H1 (cell line): ENCODE measurements around the gene RGMB. TPM values are rescaled to one million over a fixed set of nuclear protein-coding genes. Genes with fewer than 3 reads are reported as not detected.

Source experiments
- ATF3 ChIP-seq: IDR thresholded peaks from 2 replicates; pipeline ENCODE4 v1.6.1; 2011; ENCODE audit warnings: low read depth, mild to moderate bottlenecking, low read length; ENCODE audit not compliant: insufficient read depth
- BACH1 ChIP-seq: IDR thresholded peaks from 2 replicates; pipeline ENCODE4 v1.6.1; 2012; ENCODE audit warnings: low read length, improper control_type of control experiment
- BCL11A ChIP-seq, 2 experiments: IDR thresholded peaks; one replicate each; pipeline ENCODE4 v1.6.1; 2011; ENCODE audit warnings: low read depth in 2 of 2, low read length in 2 of 2, mild to moderate bottlenecking in 2 of 2
- CEBPB ChIP-seq: IDR thresholded peaks from 2 replicates; pipeline ENCODE4 v1.6.1; 2012; ENCODE audit warnings: low read depth, low read length
- GABPA ChIP-seq: IDR thresholded peaks from 2 replicates; pipeline ENCODE4 v1.6.1; 2011; ENCODE audit warnings: mild to moderate bottlenecking, low read length, moderate library complexity, borderline replicate concordance; ENCODE audit not compliant: insufficient read depth
- HDAC2 ChIP-seq, 2 experiments: fragments of 300-600 bp in 1 of 2; sonication (generic) in 1 of 2; IDR thresholded peaks; 2 replicates each; pipeline ENCODE4 v1.6.1; 2011 to 2012; ENCODE audit warnings: low read depth in 2 of 2, low read length in 2 of 2, mild to moderate bottlenecking in 2 of 2, moderate library complexity in 2 of 2, borderline replicate concordance in 1 of 2, inconsistent platforms in 1 of 2
- JUND ChIP-seq: IDR thresholded peaks from 2 replicates; pipeline ENCODE4 v1.6.1; 2011; ENCODE audit warnings: mild to moderate bottlenecking, improper control_type of control experiment, low read length
- KDM5A ChIP-seq: fragments of 200-600 bp; IDR thresholded peaks from 2 replicates; pipeline ENCODE4 v1.7.1; 2012; ENCODE audit warnings: mild to moderate bottlenecking, low read length, inconsistent platforms, mixed read lengths
- NRF1 ChIP-seq: IDR thresholded peaks from 2 replicates; pipeline ENCODE4 v1.6.1; 2011; ENCODE audit warnings: mild to moderate bottlenecking, low read depth, low read length, improper control_type of control experiment
- RNF2 ChIP-seq: fragments of 200-900, 300-1000 bp; sonication (generic); IDR thresholded peaks from 2 replicates; pipeline ENCODE4 v1.7.1; 2016; ENCODE audit warnings: borderline replicate concordance, low read depth, mild to moderate bottlenecking, antibody characterized with exemption, low read length; ENCODE audit not compliant: poor library complexity, severe bottlenecking; ENCODE audit errors: missing control alignments
- RXRA ChIP-seq: IDR thresholded peaks from 2 replicates; pipeline ENCODE4 v1.6.1; 2011; ENCODE audit warnings: low read depth, mild to moderate bottlenecking, low read length, moderate library complexity; ENCODE audit not compliant: insufficient read depth
- SIX5 ChIP-seq: IDR thresholded peaks from 2 replicates; pipeline ENCODE4 v1.6.1; 2011; ENCODE audit warnings: mild to moderate bottlenecking, low read depth, low read length
- SRF ChIP-seq: IDR thresholded peaks from 2 replicates; pipeline ENCODE4 v1.6.1; 2011; ENCODE audit warnings: mild to moderate bottlenecking, low read depth, low read length, moderate library complexity
- TAF7 ChIP-seq: optimal IDR thresholded peaks from 2 replicates; pipeline ENCODE3; 2011; ENCODE audit warnings: low read depth, mild to moderate bottlenecking, inconsistent platforms, low read length, moderate library complexity, borderline replicate concordance
- TBP ChIP-seq: IDR thresholded peaks from 2 replicates; pipeline ENCODE4 v1.6.1; 2011; ENCODE audit warnings: low read depth, low read length, improper control_type of control experiment
- polyA plus RNA-seq, 7 experiments: library from polyadenylated mRNA; depleted of rRNA in 3 of 7; stranded (reverse) in 5 of 7; unstranded in 2 of 7; fragments of >200 nt in 5 of 7; fragments of 200-250 nt in 2 of 7; gene quantifications; 1 replicate in 5 of 7; 2 replicates in 1 of 7; 4 replicates in 1 of 7; pipeline versions ENCODE4 v1.2.1 to v1.2.3, GENCODE V29; 2011 to 2013; ENCODE audit warnings: missing spikeins in 2 of 7, mixed read lengths in 2 of 7
- total RNA-seq: library from RNA; stranded (reverse); fragmentation: NEBNext Ultra II Directional; extraction: Animal tissue kit (Norgen Biotek cat#: 25700); gene quantifications from 2 replicates; pipeline ENCODE4 v1.2.1, GENCODE V29; 2021

The RGMB gene
- total and polyA plus RNA-seq, 2 of the 8 experiments (the other 6 are each of a cell fraction or from before 2014, with no cell fraction given), result 11.7 to 27.0 TPM

- no peak for TF ChIP-seq TBP
- TF ChIP-seq RXRA, result no peak
- no peak for TF ChIP-seq CEBPB
- peak; percentile 73; the same call in 1 of the 2 replicates for TF ChIP-seq JUND
- TF ChIP-seq KDM5A, result no peak
- no peak for TF ChIP-seq GABPA
- TF ChIP-seq ATF3, result no peak
- no peak for TF ChIP-seq BACH1
- TF ChIP-seq TAF7, result no peak
- TF ChIP-seq RNF2, result no peak
- no peak for TF ChIP-seq NRF1
- TF ChIP-seq SIX5, result no peak
- 0 out of 4 replicates have a peak, but pooled peaks of 1 of the 2 experiments have one; percentile 73 for TF ChIP-seq HDAC2 (IDR thresholded peaks at IDR 0.05; ENCODE audit: borderline replicate concordance in 1 of 2, low read depth in 2 of 2, low read length in 2 of 2)
- no peak for TF ChIP-seq SRF
- no peak for TF ChIP-seq BCL11A (IDR thresholded peaks at IDR 0.05; ENCODE audit: low read depth in 2 of 2, low read length in 2 of 2)
These were observed 10.3 kb upstream of the RGMB start (continued) for GRCh38 chr5:98763001-98763630.
